Thyroid gland (tissue), 4 donors: ENCODE measurements around the gene SPAG8. TPM values are rescaled to one million over a fixed set of nuclear protein-coding genes. Genes with fewer than 3 reads are reported as not detected.

Source experiments
- DNase-seq, 2 donors: peaks; one replicate each; pipeline ENCODE4 v3.0.0-alpha.2; 2019
- H3K27ac ChIP-seq, 3 donors: fragments of 200-600 bp; sonication (generic); 1 replicate in 2 of 3; 2 replicates in 1 of 3; pipeline ENCODE4 v1.5.1; 2016 to 2019; ENCODE audit warnings: mild to moderate bottlenecking in 1 of 3, moderate library complexity in 1 of 3
- H3K27me3 ChIP-seq: fragments of 200-600 bp; sonication (generic); one replicate; pipeline ENCODE4 v1.5.1; 2019
- H3K36me3 ChIP-seq, 2 donors: fragments of 200-600 bp; sonication (generic); one replicate each; pipeline ENCODE4 v1.5.1; 2016 to 2019
- H3K4me1 ChIP-seq, 2 donors: fragments of 200-600 bp; sonication (generic); one replicate each; pipeline ENCODE4 v1.5.1; 2017 to 2019
- H3K4me3 ChIP-seq, 3 donors: fragments of 200-600 bp; sonication (generic); replicated peaks in 1 of 3; 1 replicate in 2 of 3; 2 replicates in 1 of 3; pipeline ENCODE4 v1.5.1; 2016; ENCODE audit warnings: mild to moderate bottlenecking in 1 of 3
- H3K9me3 ChIP-seq: fragments of 200-600 bp; sonication (generic); one replicate; pipeline ENCODE4 v1.5.1; 2017
- POLR2A ChIP-seq, 2 donors: fragments of 450-650 bp; IDR thresholded peaks; one replicate each; pipeline ENCODE4 v1.6.1; 2017; ENCODE audit warnings: antibody characterized with exemption in 2 of 2, mild to moderate bottlenecking in 2 of 2, moderate library complexity in 1 of 2
- WGBS, 2 donors: methylation state at CpG; one replicate each; pipeline ENCODE4 v1.1.5; 2017; 5-methylcytosine and 5-hydroxymethylcytosine counted together
- intact Hi-C: fragments of 100-400 bp; cut with DNase I; formaldehyde crosslinking; loops from one replicate; pipeline ENCODE4 v1.15.1; 2023
- total RNA-seq, 4 donors: library from RNA; depleted of rRNA; stranded (reverse); fragments of >200 nt; gene quantifications; one replicate each; pipeline ENCODE4 v1.2.3, GENCODE V29; 2016
- TF ChIP-seq, protein P1 (sequence below), 6 experiments: fragments of 200-600 bp in 3 of 6; fragments of 450-650 bp in 3 of 6; sonication (generic) in 3 of 6; IDR thresholded peaks; one replicate each; pipeline ENCODE4 v1.5.1; 2016 to 2019; ENCODE audit warnings: antibody characterized with exemption in 6 of 6, mild to moderate bottlenecking in 2 of 6, inconsistent platforms in 1 of 6, moderate library complexity in 1 of 6

SPAG8 gene
- 1 to 10 TPM; 4.7 to 7.1 (median 5.7) TPM for total RNA-seq

DNA sequence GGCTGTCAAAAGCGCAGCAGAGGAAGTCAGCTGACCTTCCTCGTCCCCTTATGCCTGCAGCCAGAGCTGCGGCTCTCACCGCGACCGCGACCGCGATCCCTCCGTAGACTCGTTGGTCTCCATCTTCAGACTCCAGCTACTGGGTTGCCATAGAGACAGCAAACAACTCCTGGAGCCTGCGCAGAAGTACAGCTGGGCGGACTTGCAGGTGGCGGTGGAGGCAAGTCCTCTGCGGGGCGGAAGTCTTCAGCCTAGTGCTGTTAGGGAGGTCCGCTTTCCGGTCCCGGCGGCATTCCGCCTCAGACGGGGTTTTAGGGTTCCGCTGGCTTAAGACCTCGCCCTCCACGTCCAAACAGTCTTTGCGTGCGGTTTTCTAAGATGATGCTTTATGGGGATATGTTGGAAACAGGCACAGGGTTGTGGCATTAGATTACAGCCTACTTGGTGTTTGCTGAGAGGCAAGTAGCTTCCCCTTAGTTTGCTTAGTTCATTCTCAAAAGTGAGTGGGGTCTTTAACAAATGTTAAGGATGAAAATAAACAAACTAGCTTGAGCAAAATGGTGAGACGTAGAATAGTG is at the start of gene SPAG8:
SPAG8 (minus strand) TSS at position 238 of the 578 bp plus-strand sequence; CDS start at position 123, 115 bp downstream.
- TF ChIP-seq POLR2A (IDR thresholded peaks at IDR 0.05): peak in 1 of 2 donors; percentile 54
- TF ChIP-seq, protein P1, sequence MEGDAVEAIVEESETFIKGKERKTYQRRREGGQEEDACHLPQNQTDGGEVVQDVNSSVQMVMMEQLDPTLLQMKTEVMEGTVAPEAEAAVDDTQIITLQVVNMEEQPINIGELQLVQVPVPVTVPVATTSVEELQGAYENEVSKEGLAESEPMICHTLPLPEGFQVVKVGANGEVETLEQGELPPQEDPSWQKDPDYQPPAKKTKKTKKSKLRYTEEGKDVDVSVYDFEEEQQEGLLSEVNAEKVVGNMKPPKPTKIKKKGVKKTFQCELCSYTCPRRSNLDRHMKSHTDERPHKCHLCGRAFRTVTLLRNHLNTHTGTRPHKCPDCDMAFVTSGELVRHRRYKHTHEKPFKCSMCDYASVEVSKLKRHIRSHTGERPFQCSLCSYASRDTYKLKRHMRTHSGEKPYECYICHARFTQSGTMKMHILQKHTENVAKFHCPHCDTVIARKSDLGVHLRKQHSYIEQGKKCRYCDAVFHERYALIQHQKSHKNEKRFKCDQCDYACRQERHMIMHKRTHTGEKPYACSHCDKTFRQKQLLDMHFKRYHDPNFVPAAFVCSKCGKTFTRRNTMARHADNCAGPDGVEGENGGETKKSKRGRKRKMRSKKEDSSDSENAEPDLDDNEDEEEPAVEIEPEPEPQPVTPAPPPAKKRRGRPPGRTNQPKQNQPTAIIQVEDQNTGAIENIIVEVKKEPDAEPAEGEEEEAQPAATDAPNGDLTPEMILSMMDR (IDR thresholded peaks at IDR 0.05): no peak
- intact Hi-C loops: no loop called here
- peak within 1 kb of the TSS; percentile 34 to 75 (median 72) for H3K27ac ChIP-seq
- H3K4me3 ChIP-seq: peak within 1 kb of the TSS; percentile 0 to 29 (median 10)
- peaks cover 0 to 9% of the 10 kb centered on the region in 2 donors for H3K36me3 ChIP-seq
- H3K4me1 ChIP-seq: peaks cover 22 to 32% of the 10 kb centered on the region in 2 donors
- no peaks in the 10 kb centered on the region for H3K27me3 ChIP-seq
- WGBS, 2 donors: 3% methylated on average over 19 to 25 of the region's 28 CpGs
- DNase-seq: peak; percentile 96
- H3K9me3 ChIP-seq: no peaks in the 10 kb centered on the region

- Histone ChIP-seq H3K27ac (no peak overlapping the region), H3K36me3 (no peaks in the 10 kb centered on the region), H3K4me1 (no peaks in the 10 kb centered on the region), H3K4me3 (no peak overlapping the region), H3K27me3 (no peaks in the 10 kb centered on the region), H3K9me3 (no peaks in the 10 kb centered on the region)
- TF ChIP-seq, protein P1 (IDR thresholded peaks at IDR 0.05): no peak
- intact Hi-C loops: no loop called here
- WGBS, 2 donors: 69 to 74% methylated on average over 12 of the region's 12 CpGs
- DNase-seq: no peak
Measured at GRCh38 chr9:35861161-35861897, 49.3 kb upstream of the SPAG8 start.

GRCh38 chr9:35859990-35860339 is 47.9 kb upstream of the SPAG8 start:
- Histone ChIP-seq H3K4me1 (no peaks in the 10 kb centered on the region), H3K27ac (no peak overlapping the region), H3K4me3 (no peak overlapping the region), H3K27me3 (no peaks in the 10 kb centered on the region), H3K36me3 (no peaks in the 10 kb centered on the region), H3K9me3 (no peaks in the 10 kb centered on the region)
- no peak for DNase-seq
- intact Hi-C loops: no loop called here
- TF ChIP-seq, protein P1 (IDR thresholded peaks at IDR 0.05): no peak
- TF ChIP-seq POLR2A (IDR thresholded peaks at IDR 0.05): no peak
- WGBS, 2 donors: 59 to 68% methylated on average over 3 of the region's 3 CpGs

GRCh38 chr9:35859310-35859989 is 47.4 kb upstream of the SPAG8 start:
- no peaks in the 10 kb centered on the region for H3K9me3 ChIP-seq
- no peaks in the 10 kb centered on the region for H3K27me3 ChIP-seq
- H3K4me1 ChIP-seq: no peaks in the 10 kb centered on the region
- no peak overlapping the region for H3K4me3 ChIP-seq
- H3K27ac ChIP-seq: no peak overlapping the region
- 59% methylated on average over 14 to 15 of the region's 16 CpGs for WGBS, 2 donors
- intact Hi-C loops: no loop called here
- DNase-seq: peak; percentile 23 to 42
- no peak for TF ChIP-seq POLR2A (IDR thresholded peaks at IDR 0.05)
- TF ChIP-seq, protein P1 (IDR thresholded peaks at IDR 0.05): no peak
- no peaks in the 10 kb centered on the region for H3K36me3 ChIP-seq

DNA sequence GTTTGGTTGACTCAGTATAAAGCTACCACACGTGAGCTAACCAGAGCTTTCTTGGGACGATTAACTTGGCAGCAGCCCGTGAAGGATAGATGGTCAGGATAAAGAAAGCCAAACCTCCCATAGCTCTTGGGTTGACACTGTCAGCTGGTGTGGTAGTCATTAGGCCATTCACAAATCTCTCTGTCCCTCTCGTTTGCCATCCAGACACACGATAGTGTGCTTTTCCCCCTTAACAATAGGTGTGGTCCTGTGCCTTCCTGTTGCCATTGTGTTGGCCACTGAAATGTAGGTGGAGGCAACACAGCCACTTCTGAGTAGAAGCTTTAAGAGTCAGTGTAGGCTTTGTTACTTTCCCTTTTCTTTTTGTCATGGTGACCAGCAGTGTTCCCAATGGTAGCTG is 46.4 kb upstream of the SPAG8 start:
- TF ChIP-seq POLR2A (IDR thresholded peaks at IDR 0.05): no peak
- TF ChIP-seq, protein P1 (IDR thresholded peaks at IDR 0.05): no peak
- H3K36me3 ChIP-seq: no peaks in the 10 kb centered on the region
- no peak for DNase-seq
- intact Hi-C loops: no loop called here
- no peak overlapping the region for H3K27ac ChIP-seq
- no peaks in the 10 kb centered on the region for H3K9me3 ChIP-seq
- H3K27me3 ChIP-seq: no peaks in the 10 kb centered on the region
- H3K4me3 ChIP-seq: no peak overlapping the region
- H3K4me1 ChIP-seq: no peaks in the 10 kb centered on the region
- 68 to 75% methylated on average over 5 of the region's 5 CpGs for WGBS, 2 donors
